HG02763 (cell line): ENCODE measurements around the gene TMEM116.

Experiments used
- ATAC-seq: cut with Tn5 transposase; IDR thresholded peaks from one replicate; pipeline ENCODE4 v1.9.1; 2021; ENCODE audit warnings: mild to moderate bottlenecking, moderate library complexity; ENCODE audit not compliant: unreplicated experiment

The TMEM116 gene

GRCh38 chr12:111905502-111905901 lies 107.5 kb downstream of the TMEM116 start:
- no peak for ATAC-seq

- no peak for ATAC-seq
These were observed 108.5 kb downstream of the TMEM116 start for GRCh38 chr12:111904446-111904975.

DNA sequence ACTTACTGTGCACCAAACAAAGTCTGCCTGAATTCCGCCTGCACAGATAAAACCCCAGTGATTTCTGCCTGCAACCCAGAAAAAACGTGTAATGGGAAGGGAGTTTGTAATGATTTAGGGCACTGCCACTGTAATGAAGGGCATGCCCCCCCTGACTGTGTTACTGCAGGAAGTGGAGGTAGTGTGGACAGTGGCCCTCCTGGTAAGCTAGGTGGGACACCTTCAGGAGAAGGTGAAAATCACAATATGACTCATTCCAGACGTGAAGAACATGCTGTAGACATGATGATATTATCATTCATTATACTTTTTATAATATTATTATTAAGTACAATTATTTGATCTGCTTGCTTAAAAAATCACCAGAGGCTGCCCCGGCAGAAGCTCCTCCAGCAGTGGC lies 111.8 kb downstream of the TMEM116 start:
- no peak for ATAC-seq

DNA sequence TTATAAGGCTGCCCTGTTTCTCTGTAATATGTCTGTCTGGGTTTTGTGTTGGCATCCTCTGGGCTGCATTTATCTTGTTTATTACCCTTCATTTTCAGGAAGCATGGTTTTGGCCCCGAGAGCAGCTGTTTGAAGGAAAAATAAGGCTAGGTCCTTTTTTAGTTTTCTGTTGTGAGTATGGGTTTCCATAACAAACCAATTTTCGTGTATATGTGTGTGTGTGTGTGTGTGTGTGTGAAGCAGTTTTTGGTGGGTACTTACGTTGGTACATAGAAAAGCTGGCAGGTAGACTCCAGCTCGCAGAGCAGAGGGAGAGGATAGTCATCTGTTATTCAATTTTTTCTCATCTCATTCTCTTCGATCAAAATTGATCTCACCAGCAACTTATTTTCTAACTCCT lies 118.4 kb downstream of the TMEM116 start:
- ATAC-seq, result no peak

DNA sequence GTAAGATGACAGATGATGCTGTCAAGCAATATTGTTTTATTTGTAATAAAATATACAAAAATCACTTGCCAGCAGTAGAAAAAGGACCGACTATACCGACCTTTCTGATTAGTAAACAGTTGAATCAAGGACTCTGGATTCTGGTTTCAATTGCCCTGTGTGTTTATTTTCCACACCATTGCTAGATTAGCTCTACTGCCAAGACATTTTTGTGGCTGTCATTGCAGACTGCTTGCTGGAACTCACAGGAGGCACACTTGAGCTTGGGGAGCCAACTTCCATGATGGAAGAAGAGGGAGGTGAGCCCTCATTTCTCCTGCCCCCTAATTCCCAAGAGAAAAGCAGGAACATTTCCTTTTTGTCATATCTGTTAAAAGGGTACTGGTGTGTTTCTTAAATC lies 119.7 kb downstream of the TMEM116 start:
- no peak for ATAC-seq

DNA sequence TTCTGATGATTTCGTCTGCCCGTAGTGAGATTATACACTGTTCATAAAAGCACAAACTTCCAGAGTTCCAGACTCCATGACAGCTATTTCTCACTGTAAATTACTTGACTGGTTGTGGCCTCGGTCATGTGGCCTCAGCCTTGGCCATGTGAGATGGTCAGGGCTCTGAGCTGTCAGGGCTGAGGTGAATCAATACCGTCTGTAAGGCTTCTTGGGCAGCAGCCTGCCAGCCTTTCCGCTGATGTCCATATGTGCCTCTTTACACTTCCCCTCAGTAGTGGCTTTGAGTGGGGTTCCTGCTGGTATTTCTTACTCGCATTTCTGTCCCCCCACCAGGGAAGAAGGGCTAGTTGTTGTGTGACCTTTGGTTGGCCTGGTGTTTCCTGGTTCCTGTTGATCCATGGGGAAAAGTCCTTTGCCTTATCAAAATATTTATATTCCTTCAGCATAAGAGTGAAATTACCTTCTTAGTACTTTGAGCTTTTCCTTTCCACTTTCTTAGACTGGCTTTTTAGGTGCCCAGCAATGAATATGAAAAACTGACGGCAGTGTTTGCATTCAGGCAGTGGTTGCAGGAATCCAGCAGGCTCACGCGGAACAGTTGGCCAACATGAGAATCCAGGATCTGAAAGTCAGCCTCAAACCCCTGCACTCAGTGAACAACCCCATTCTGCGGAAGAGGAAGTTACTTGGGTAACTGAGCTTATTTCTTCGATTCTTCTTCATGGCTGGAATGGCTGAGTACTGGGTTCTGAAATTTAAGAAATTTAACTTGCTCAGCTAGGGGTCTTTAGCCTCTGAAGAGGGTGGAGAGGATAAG lies 124.8 kb downstream of the TMEM116 start:
- ATAC-seq, result no peak

GRCh38 chr12:111886662-111887545 lies 126.1 kb downstream of the TMEM116 start:
- ATAC-seq, result no peak

- no peak for ATAC-seq
These were observed 131.2 kb downstream of the TMEM116 start for GRCh38 chr12:111881716-111882115.
